ENCODE measurements around the gene RBBP7. TPM values are rescaled to one million over a fixed set of nuclear protein-coding genes. Genes with fewer than 3 reads are reported as not detected.

RBBP7 gene
- total and polyA plus RNA-seq, 2 donors (not counting 1 experiment from before 2014, with no cell fraction given), result 149 to 174 TPM

DNA sequence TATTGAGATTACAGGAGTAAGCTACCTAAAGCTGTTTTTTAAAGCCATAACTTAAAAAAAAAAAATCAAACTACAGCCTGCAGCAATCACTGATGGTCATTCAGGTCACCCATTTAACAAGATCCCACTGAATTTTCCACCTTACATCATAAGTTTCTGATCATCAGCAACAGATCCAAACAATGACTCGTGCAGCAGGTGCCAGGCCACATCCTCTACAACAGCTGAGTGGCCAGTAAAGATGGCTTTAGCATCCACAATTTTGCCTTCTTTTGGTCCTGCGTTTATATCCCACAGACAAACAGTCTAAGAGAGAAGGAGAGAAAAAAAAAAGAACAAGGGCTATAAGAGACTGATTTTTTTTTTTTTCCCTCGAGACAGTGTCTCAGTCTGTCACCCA lies 16.6 kb downstream of the RBBP7 start:
- Histone ChIP-seq H4K20me1 (ENCODE audit: control insufficient read depth, extremely low read depth, insufficient read depth, low read length) (no peaks in the 10 kb centered on the region), H2AFZ (ENCODE audit: low read length) (no peak overlapping the region), H3K27ac (ENCODE audit: insufficient read depth, low read length) (no peak overlapping the region), H3K27me3 (ENCODE audit: control insufficient read depth, insufficient read depth, low read length) (no peaks in the 10 kb centered on the region), H3K79me2 (ENCODE audit: control insufficient read depth, insufficient read depth, low read length) (peaks cover 19% of the 10 kb centered on the region), H3K9me3 (ENCODE audit: control insufficient read depth, insufficient read depth, low read depth, low read length) (no peaks in the 10 kb centered on the region), H3K4me3 (replicated peaks in 1 of 4; ENCODE audit: control extremely low read depth in 1 of 4, insufficient read depth in 1 of 4, low read depth in 3 of 4, low read length in 4 of 4) (no peak overlapping the region), H3K9ac (ENCODE audit: insufficient read depth, low read length) (no peak overlapping the region), H3K4me2 (ENCODE audit: extremely low read depth, insufficient read depth, low read length) (no peak overlapping the region), H3K4me1 (ENCODE audit: control insufficient read depth, extremely low read depth, insufficient read depth, low read length) (peaks cover 13% of the 10 kb centered on the region), H3K36me3 (ENCODE audit: control insufficient read depth, insufficient read depth, low read length) (peaks cover 6% of the 10 kb centered on the region)
- DNase-seq (ENCODE audit: low read depth in 2 of 2), result no peak
- TF ChIP-seq EZH2 (IDR thresholded peaks at IDR 0.05; ENCODE audit: low read length, missing control alignments) (no peak), CTCF (conservative IDR thresholded peaks at IDR 0.05 in 1 of 2, IDR thresholded peaks at IDR 0.05 in 1 of 2; ENCODE audit: low read depth in 1 of 2, low read length in 2 of 2) (no peak)

GRCh38 chrX:16852617-16853179 lies 17.5 kb downstream of the RBBP7 start:
- Histone ChIP-seq H3K4me3 (replicated peaks in 1 of 4; ENCODE audit: control extremely low read depth in 1 of 4, insufficient read depth in 1 of 4, low read depth in 3 of 4, low read length in 4 of 4) (no peak overlapping the region), H3K27ac (ENCODE audit: insufficient read depth, low read length) (no peak overlapping the region), H3K4me1 (ENCODE audit: control insufficient read depth, extremely low read depth, insufficient read depth, low read length) (peaks cover 13% of the 10 kb centered on the region), H2AFZ (ENCODE audit: low read length) (no peak overlapping the region), H3K36me3 (ENCODE audit: control insufficient read depth, insufficient read depth, low read length) (peaks cover 6% of the 10 kb centered on the region), H3K4me2 (ENCODE audit: extremely low read depth, insufficient read depth, low read length) (no peak overlapping the region), H3K79me2 (ENCODE audit: control insufficient read depth, insufficient read depth, low read length) (peaks cover 16% of the 10 kb centered on the region), H3K27me3 (ENCODE audit: control insufficient read depth, insufficient read depth, low read length) (no peaks in the 10 kb centered on the region), H3K9me3 (ENCODE audit: control insufficient read depth, insufficient read depth, low read depth, low read length) (no peaks in the 10 kb centered on the region), H3K9ac (ENCODE audit: insufficient read depth, low read length) (no peak overlapping the region), H4K20me1 (ENCODE audit: control insufficient read depth, extremely low read depth, insufficient read depth, low read length) (no peaks in the 10 kb centered on the region)
- TF ChIP-seq CTCF (conservative IDR thresholded peaks at IDR 0.05 in 1 of 2, IDR thresholded peaks at IDR 0.05 in 1 of 2; ENCODE audit: low read depth in 1 of 2, low read length in 2 of 2) (no peak), EZH2 (IDR thresholded peaks at IDR 0.05; ENCODE audit: low read length, missing control alignments) (no peak)
- DNase-seq (ENCODE audit: low read depth in 2 of 2), result no peak

GRCh38 chrX:16851827-16852226 lies 18.3 kb downstream of the RBBP7 start:
- H3K27me3 ChIP-seq (ENCODE audit: control insufficient read depth, insufficient read depth, low read length), result no peaks in the 10 kb centered on the region
- peaks cover 13% of the 10 kb centered on the region for H3K4me1 ChIP-seq (ENCODE audit: control insufficient read depth, extremely low read depth, insufficient read depth, low read length)
- no peak overlapping the region for H3K9ac ChIP-seq (ENCODE audit: insufficient read depth, low read length)
- no peak overlapping the region for H3K27ac ChIP-seq (ENCODE audit: insufficient read depth, low read length)
- H4K20me1 ChIP-seq (ENCODE audit: control insufficient read depth, extremely low read depth, insufficient read depth, low read length), result no peaks in the 10 kb centered on the region
- DNase-seq (ENCODE audit: low read depth in 2 of 2), result no peak
- no peak overlapping the region for H3K4me2 ChIP-seq (ENCODE audit: extremely low read depth, insufficient read depth, low read length)
- peaks cover 6% of the 10 kb centered on the region for H3K36me3 ChIP-seq (ENCODE audit: control insufficient read depth, insufficient read depth, low read length)
- no peaks in the 10 kb centered on the region for H3K9me3 ChIP-seq (ENCODE audit: control insufficient read depth, insufficient read depth, low read depth, low read length)
- H3K79me2 ChIP-seq (ENCODE audit: control insufficient read depth, insufficient read depth, low read length), result peaks cover 16% of the 10 kb centered on the region
- no peak overlapping the region for H3K4me3 ChIP-seq (replicated peaks in 1 of 4; ENCODE audit: control extremely low read depth in 1 of 4, insufficient read depth in 1 of 4, low read depth in 3 of 4, low read length in 4 of 4)
- no peak overlapping the region for H2AFZ ChIP-seq (ENCODE audit: low read length)
- TF ChIP-seq EZH2 (IDR thresholded peaks at IDR 0.05; ENCODE audit: low read length, missing control alignments) (no peak), CTCF (conservative IDR thresholded peaks at IDR 0.05 in 1 of 2, IDR thresholded peaks at IDR 0.05 in 1 of 2; ENCODE audit: low read depth in 1 of 2, low read length in 2 of 2) (no peak)

Data from fibroblast of lung (primary cell).